ENCODE results near the gene LYRM9. TPM values are rescaled to one million over a fixed set of nuclear protein-coding genes. Genes with fewer than 3 reads are reported as not detected.

Gene LYRM9
- total and polyA plus RNA-seq, 9 of the 15 experiments (the other 6 are each of a cell fraction or from before 2014, with no cell fraction given), result 0.98 to 4.7 (median 1.8) TPM

DNA sequence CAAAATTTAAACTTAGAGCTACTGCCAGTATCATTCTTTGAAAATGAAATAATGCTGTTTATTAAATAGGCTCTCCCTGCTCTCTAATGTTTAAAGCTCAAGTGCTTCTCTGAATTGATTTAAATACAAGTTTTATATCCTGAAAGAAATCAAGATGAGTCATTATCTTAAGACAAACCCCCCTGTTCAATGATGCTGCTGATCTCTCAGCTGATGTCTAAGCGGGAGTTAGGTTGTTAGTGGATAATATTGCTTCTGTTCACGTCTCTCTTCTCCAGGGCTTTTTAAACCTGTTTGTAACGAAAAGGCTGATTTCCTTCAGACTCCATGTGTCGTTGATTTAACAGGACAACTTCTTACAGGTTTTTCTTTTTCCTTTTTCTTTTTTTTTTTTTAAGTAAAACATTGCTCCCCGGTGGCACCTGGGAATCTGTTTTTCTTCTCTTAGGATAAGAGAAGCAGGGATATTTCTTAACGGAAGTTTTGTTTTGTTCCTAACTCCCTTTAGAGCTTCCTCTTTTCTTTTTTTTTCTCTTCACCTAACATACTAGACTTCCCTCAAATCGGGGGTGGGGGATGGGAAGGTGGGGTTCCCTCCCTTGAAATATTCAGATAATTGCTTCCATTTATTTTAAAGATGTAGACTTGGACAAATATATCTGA, 807 bp upstream of the LYRM9 start (continued):
- TF ChIP-seq ZBTB17 (CRISPR knock-in tag; IDR thresholded peaks at IDR 0.05) (no peak), FIP1L1 (IDR thresholded peaks at IDR 0.05; ENCODE audit: low read depth, low read length, poor library complexity, severe bottlenecking) (no peak), ZKSCAN3 (CRISPR knock-in tag; IDR thresholded peaks at IDR 0.05) (no peak), ZNF561 (CRISPR knock-in tag; conservative IDR thresholded peaks at IDR 0.05) (no peak), ZFP30 (CRISPR knock-in tag; IDR thresholded peaks at IDR 0.05; ENCODE audit: borderline replicate concordance) (no peak), SMARCA4 (IDR thresholded peaks at IDR 0.05) (peak; percentile 55; the same call in 1 of the 2 replicates), ZC3H11A (IDR thresholded peaks at IDR 0.05; ENCODE audit: low read depth, low read length) (no peak), TARDBP (IDR thresholded peaks at IDR 0.05) (no peak), THAP12 (CRISPR knock-in tag; IDR thresholded peaks at IDR 0.05) (no peak), RUNX1 (IDR thresholded peaks at IDR 0.05; ENCODE audit: low read depth) (no peak), ZZZ3 (IDR thresholded peaks at IDR 0.05) (no peak), NR3C1 (CRISPR knock-in tag; IDR thresholded peaks at IDR 0.05) (no peak), SPI1 (IDR thresholded peaks at IDR 0.05; ENCODE audit: borderline replicate concordance, low read depth, low read length) (peak; percentile 33; the same call in 1 of the 2 replicates), NUFIP1 (IDR thresholded peaks at IDR 0.05; ENCODE audit: partially characterized antibody) (no peak), ZBTB11 (CRISPR knock-in tag; IDR thresholded peaks at IDR 0.05) (peak in 1 of 3 experiments; percentile 0; a peak in 1 of 6 replicates), FOXK1 (CRISPR knock-in tag; IDR thresholded peaks at IDR 0.05; ENCODE audit: borderline replicate concordance) (no peak), NRF1 (conservative IDR thresholded peaks at IDR 0.05 in 1 of 2, IDR thresholded peaks at IDR 0.05 in 1 of 2) (no peak)
- TF ChIP-seq, protein P1, sequence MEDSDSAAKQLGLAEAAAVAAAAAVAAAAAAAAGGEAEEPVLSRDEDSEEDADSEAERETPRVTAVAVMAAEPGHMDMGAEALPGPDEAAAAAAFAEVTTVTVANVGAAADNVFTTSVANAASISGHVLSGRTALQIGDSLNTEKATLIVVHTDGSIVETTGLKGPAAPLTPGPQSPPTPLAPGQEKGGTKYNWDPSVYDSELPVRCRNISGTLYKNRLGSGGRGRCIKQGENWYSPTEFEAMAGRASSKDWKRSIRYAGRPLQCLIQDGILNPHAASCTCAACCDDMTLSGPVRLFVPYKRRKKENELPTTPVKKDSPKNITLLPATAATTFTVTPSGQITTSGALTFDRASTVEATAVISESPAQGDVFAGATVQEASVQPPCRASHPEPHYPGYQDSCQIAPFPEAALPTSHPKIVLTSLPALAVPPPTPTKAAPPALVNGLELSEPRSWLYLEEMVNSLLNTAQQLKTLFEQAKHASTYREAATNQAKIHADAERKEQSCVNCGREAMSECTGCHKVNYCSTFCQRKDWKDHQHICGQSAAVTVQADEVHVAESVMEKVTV (CRISPR knock-in tag; IDR thresholded peaks at IDR 0.05), result no peak
- TF ChIP-seq, protein P2, sequence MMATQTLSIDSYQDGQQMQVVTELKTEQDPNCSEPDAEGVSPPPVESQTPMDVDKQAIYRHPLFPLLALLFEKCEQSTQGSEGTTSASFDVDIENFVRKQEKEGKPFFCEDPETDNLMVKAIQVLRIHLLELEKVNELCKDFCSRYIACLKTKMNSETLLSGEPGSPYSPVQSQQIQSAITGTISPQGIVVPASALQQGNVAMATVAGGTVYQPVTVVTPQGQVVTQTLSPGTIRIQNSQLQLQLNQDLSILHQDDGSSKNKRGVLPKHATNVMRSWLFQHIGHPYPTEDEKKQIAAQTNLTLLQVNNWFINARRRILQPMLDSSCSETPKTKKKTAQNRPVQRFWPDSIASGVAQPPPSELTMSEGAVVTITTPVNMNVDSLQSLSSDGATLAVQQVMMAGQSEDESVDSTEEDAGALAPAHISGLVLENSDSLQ (IDR thresholded peaks at IDR 0.05), result peak; percentile 18; the same call in 1 of the 2 replicates

All from K562 (cell line).